OCI-LY3 (cell line): ENCODE results near the gene HOXC9.

ENCODE experiments used
- H2AFZ ChIP-seq: fragments of 200-600, 300-600 bp; shearing (Covaris generic); 2 replicates; pipeline ENCODE4 v1.6.0; 2014; ENCODE audit warnings: antibody characterized with exemption, low read depth, low read length
- H3K27ac ChIP-seq: fragments of 200-600, 300-600 bp; sonication (generic); 2 replicates; pipeline ENCODE4 v1.5.1; 2014; ENCODE audit warnings: mild to moderate bottlenecking, low read length, moderate library complexity, mixed read lengths
- H3K27me3 ChIP-seq: fragments of 200-600, 300-600 bp; sonication (generic); 2 replicates; pipeline ENCODE4 v1.6.1; 2014; ENCODE audit warnings: low read depth, low read length, mixed read lengths
- H3K36me3 ChIP-seq: fragments of 200-600, 300-600 bp; sonication (generic); replicated peaks from 2 replicates; pipeline ENCODE3; 2014; ENCODE audit warnings: low read depth, low read length, mixed read lengths
- H3K4me1 ChIP-seq: fragments of 300-600, 200-600 bp; sonication (generic); 2 replicates; pipeline ENCODE4 v1.6.1; 2014; ENCODE audit warnings: low read length, mixed read lengths
- H3K4me2 ChIP-seq: fragments of 200-600, 300-600 bp; sonication (generic); 2 replicates; pipeline ENCODE4 v1.6.1; 2014; ENCODE audit warnings: low read length, mixed read lengths
- H3K4me3 ChIP-seq: fragments of 300-600, 200-600 bp; sonication (generic); 2 replicates; pipeline ENCODE4 v1.5.1; 2014; ENCODE audit warnings: antibody characterized with exemption, mild to moderate bottlenecking, low read length, moderate library complexity
- H3K79me2 ChIP-seq: fragments of 300-600, 200-600 bp; shearing (Covaris generic); 2 replicates; pipeline ENCODE4 v1.6.1; 2014; ENCODE audit warnings: mild to moderate bottlenecking, low read length, mixed read lengths
- H3K9ac ChIP-seq: fragments of 300-600, 200-600 bp; shearing (Covaris generic); 2 replicates; pipeline ENCODE4 v1.6.0; 2014; ENCODE audit warnings: mild to moderate bottlenecking, low read length, moderate library complexity
- H3K9me3 ChIP-seq: fragments of 200-600, 300-600 bp; shearing (Covaris generic); 2 replicates; pipeline ENCODE4 v1.6.1; 2014; ENCODE audit warnings: low read length, mixed read lengths; ENCODE audit not compliant: insufficient read depth
- H4K20me1 ChIP-seq: fragments of 200-600, 300-600 bp; sonication (generic); 2 replicates; pipeline ENCODE4 v1.6.1; 2016; ENCODE audit warnings: low read length, mixed read lengths; ENCODE audit not compliant: insufficient read depth
- CTCF ChIP-seq: fragments of 200-600, 300-600 bp; sonication (generic); IDR thresholded peaks from 2 replicates; pipeline ENCODE4 v1.5.1; 2014; ENCODE audit warnings: antibody characterized with exemption, low read length, low read depth
- EZH2phosphoT487 ChIP-seq: fragments of 200-600 bp; shearing (Covaris generic); IDR thresholded peaks from 2 replicates; pipeline ENCODE4 v1.6.1; 2018; ENCODE audit warnings: antibody characterized with exemption, mixed run types, low read depth

HOXC9 gene

GRCh38 chr12:53971129-53971528, 28.8 kb upstream of the HOXC9 start:
- TF ChIP-seq CTCF = no peak
- TF ChIP-seq EZH2phosphoT487 = no peak
- no peaks in the 10 kb centered on the region for H3K4me1 ChIP-seq
- H3K4me2 ChIP-seq = no peak overlapping the region
- no peaks in the 10 kb centered on the region for H3K79me2 ChIP-seq
- no peak overlapping the region for H3K4me3 ChIP-seq
- H3K27ac ChIP-seq = no peak overlapping the region
- no peak overlapping the region for H2AFZ ChIP-seq
- no peaks in the 10 kb centered on the region for H3K9me3 ChIP-seq
- H4K20me1 ChIP-seq = no peaks in the 10 kb centered on the region
- H3K36me3 ChIP-seq = no peaks in the 10 kb centered on the region
- H3K27me3 ChIP-seq = peaks cover 16% of the 10 kb centered on the region; the same call in 1 of the 2 replicates
- H3K9ac ChIP-seq = no peak overlapping the region

- H3K27ac ChIP-seq = no peak overlapping the region
- H3K4me1 ChIP-seq = no peaks in the 10 kb centered on the region
- no peak for TF ChIP-seq EZH2phosphoT487
- no peak for TF ChIP-seq CTCF
- H3K4me2 ChIP-seq = no peak overlapping the region
- H3K27me3 ChIP-seq = peaks cover 16% of the 10 kb centered on the region; the same call in 1 of the 2 replicates
- no peaks in the 10 kb centered on the region for H3K79me2 ChIP-seq
- H3K9me3 ChIP-seq = no peaks in the 10 kb centered on the region
- H3K36me3 ChIP-seq = no peaks in the 10 kb centered on the region
- H3K4me3 ChIP-seq = no peak overlapping the region
- no peak overlapping the region for H3K9ac ChIP-seq
- no peak overlapping the region for H2AFZ ChIP-seq
- H4K20me1 ChIP-seq = no peaks in the 10 kb centered on the region
Measured at GRCh38 chr12:53971686-53972085, 28.3 kb upstream of the HOXC9 start.

- Histone ChIP-seq H4K20me1 (no peaks in the 10 kb centered on the region), H2AFZ (no peak overlapping the region), H3K79me2 (no peaks in the 10 kb centered on the region), H3K4me1 (no peaks in the 10 kb centered on the region), H3K4me2 (no peak overlapping the region), H3K36me3 (no peaks in the 10 kb centered on the region), H3K27ac (no peak overlapping the region), H3K9me3 (no peaks in the 10 kb centered on the region), H3K9ac (no peak overlapping the region), H3K27me3 (peaks cover 16% of the 10 kb centered on the region; the same call in 1 of the 2 replicates), H3K4me3 (no peak overlapping the region)
- TF ChIP-seq EZH2phosphoT487 (no peak), CTCF (no peak)
Measured at GRCh38 chr12:53972152-53972702, 27.7 kb upstream of the HOXC9 start.

GRCh38 chr12:53972722-53973235, 27.2 kb upstream of the HOXC9 start, which contains the start of gene HOXC11:
HOXC11 (plus strand) TSS chr12:53973126; CDS start chr12:53973242, 116 bp downstream.
- no peak within 1 kb of the TSS for H3K4me3 ChIP-seq
- no peaks in the 10 kb centered on the region for H4K20me1 ChIP-seq
- H3K27me3 ChIP-seq = peaks cover 20% of the 10 kb centered on the region; the same call in 1 of the 2 replicates
- no peak within 1 kb of the TSS for H2AFZ ChIP-seq
- no peaks in the 10 kb centered on the region for H3K9me3 ChIP-seq
- no peaks in the 10 kb centered on the region for H3K79me2 ChIP-seq
- H3K9ac ChIP-seq = no peak within 1 kb of the TSS
- H3K4me2 ChIP-seq = no peak within 1 kb of the TSS
- no peak for TF ChIP-seq EZH2phosphoT487
- no peak for TF ChIP-seq CTCF
- no peaks in the 10 kb centered on the region for H3K36me3 ChIP-seq
- H3K27ac ChIP-seq = no peak within 1 kb of the TSS
- H3K4me1 ChIP-seq = 0 out of 2 replicates have a peak, but pooled peaks cover 2% of the 10 kb centered on the region
